ENCODE data around the gene GNRHR. TPM values are rescaled to one million over a fixed set of nuclear protein-coding genes. Genes with fewer than 3 reads are reported as not detected.
"Not testable (repeated sequence)": the region's sequence is repeated elsewhere in the genome, so short reads cannot be mapped to it uniquely, and the experiment has no call there.

The GNRHR gene
- total and polyA plus RNA-seq, 2 donors, result not detected

GRCh38 chr4:67750691-67751090 lies 3.5 kb downstream of the GNRHR start:
- no peak for DNase-seq (ENCODE audit: extremely low spot score)
- Histone ChIP-seq H3K27ac (ENCODE audit: low read depth) (no peak overlapping the region), H3K4me1 (ENCODE audit: insufficient read depth) (no peaks in the 10 kb centered on the region), H3K4me3 (ENCODE audit: low read depth, low read length) (no peak overlapping the region), H3K36me3 (ENCODE audit: insufficient read depth) (no peaks in the 10 kb centered on the region)
- 84% methylated on average over 4 of the region's 4 CpGs for WGBS

GRCh38 chr4:67749286-67749685 lies 4.9 kb downstream of the GNRHR start:
- H3K27ac ChIP-seq (ENCODE audit: low read depth), result no peak overlapping the region
- no peaks in the 10 kb centered on the region for H3K36me3 ChIP-seq (ENCODE audit: insufficient read depth)
- no peak overlapping the region for H3K4me3 ChIP-seq (ENCODE audit: low read depth, low read length)
- H3K4me1 ChIP-seq (ENCODE audit: insufficient read depth), result no peaks in the 10 kb centered on the region
- WGBS, result 65% methylated on average over 3 of the region's 3 CpGs
- no peak for DNase-seq (ENCODE audit: extremely low spot score)

DNA sequence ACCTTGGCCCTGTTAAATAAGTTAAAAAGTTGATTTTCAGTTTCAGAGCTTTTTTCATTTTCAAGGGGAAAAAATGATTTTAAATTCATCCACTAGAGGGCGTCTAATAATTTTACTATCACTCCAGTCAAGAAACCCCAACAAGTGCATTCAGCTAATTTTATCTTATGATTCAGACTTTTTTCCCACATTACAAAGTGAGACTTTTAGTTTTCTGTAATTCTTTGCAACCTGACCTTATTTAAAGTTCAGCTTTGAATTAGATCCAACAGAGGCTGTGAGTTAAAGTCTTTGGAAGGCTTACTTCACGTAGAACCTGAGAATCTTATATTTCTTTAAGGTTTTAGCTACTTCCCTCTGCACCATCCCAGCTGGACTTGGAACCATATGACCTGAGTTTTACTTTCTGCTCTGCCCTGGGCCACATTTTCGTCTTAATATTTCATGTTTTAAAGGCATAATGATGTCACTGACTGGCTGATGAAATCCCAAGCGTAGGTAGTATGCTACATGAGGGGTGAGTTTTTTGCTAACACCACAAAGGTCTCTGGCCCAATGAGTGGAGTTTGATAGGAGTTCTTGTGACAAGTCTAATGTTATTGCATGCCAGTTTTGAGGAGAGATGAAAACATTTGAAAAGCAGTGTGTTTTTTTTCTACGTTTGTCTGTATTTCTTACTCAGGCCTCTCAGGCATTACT lies 7.2 kb downstream of the GNRHR start:
- H3K27ac ChIP-seq (ENCODE audit: low read depth), result no peak overlapping the region
- H3K4me1 ChIP-seq (ENCODE audit: insufficient read depth), result no peaks in the 10 kb centered on the region
- DNase-seq (ENCODE audit: extremely low spot score), result no peak
- H3K36me3 ChIP-seq (ENCODE audit: insufficient read depth), result no peaks in the 10 kb centered on the region
- 62% methylated on average over 5 of the region's 5 CpGs for WGBS
- no peak overlapping the region for H3K4me3 ChIP-seq (ENCODE audit: low read depth, low read length)

- Histone ChIP-seq H3K36me3 (ENCODE audit: insufficient read depth) (no peaks in the 10 kb centered on the region), H3K27ac (ENCODE audit: low read depth) (no peak overlapping the region), H3K4me3 (ENCODE audit: low read depth, low read length) (no peak overlapping the region), H3K4me1 (ENCODE audit: insufficient read depth) (no peaks in the 10 kb centered on the region)
- no peak for DNase-seq (ENCODE audit: extremely low spot score)
- 75% methylated on average over 4 of the region's 4 CpGs for WGBS
These were observed 9.5 kb downstream of the GNRHR start for GRCh38 chr4:67744561-67745283.

GRCh38 chr4:67743194-67743593 lies 11.0 kb downstream of the GNRHR start:
- Histone ChIP-seq H3K27ac (ENCODE audit: low read depth) (no peak overlapping the region), H3K4me3 (ENCODE audit: low read depth, low read length) (no peak overlapping the region), H3K36me3 (ENCODE audit: insufficient read depth) (no peaks in the 10 kb centered on the region), H3K4me1 (ENCODE audit: insufficient read depth) (no peaks in the 10 kb centered on the region)
- WGBS, result 95% methylated on average over 3 of the region's 3 CpGs
- DNase-seq (ENCODE audit: extremely low spot score), result no peak

DNA sequence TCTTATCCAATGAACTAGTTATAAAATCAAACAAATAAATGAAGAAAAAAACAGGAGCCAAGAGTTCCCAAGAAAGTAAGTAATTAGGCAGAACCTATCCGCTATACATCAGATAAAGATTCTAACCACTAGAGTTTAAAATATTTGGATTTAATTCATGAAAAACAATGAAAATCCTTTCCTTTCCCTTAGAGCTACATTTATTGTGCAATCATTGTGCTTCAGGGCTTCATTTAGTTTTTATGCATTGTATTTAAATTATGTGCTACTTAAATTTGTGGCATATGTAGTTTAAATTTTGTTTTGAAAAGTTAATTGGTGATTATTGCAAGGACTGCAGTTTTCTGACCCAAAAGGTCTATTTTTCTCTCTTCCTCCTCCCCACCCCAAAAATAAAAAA lies 17.9 kb downstream of the GNRHR start:
- Histone ChIP-seq H3K4me1 (ENCODE audit: insufficient read depth) (no peaks in the 10 kb centered on the region), H3K4me3 (ENCODE audit: low read depth, low read length) (no peak overlapping the region), H3K27ac (ENCODE audit: low read depth) (no peak overlapping the region), H3K36me3 (ENCODE audit: insufficient read depth) (no peaks in the 10 kb centered on the region)
- 95% methylated on average over 1 of the region's 1 CpG for WGBS
- DNase-seq (ENCODE audit: extremely low spot score), result no peak

DNA sequence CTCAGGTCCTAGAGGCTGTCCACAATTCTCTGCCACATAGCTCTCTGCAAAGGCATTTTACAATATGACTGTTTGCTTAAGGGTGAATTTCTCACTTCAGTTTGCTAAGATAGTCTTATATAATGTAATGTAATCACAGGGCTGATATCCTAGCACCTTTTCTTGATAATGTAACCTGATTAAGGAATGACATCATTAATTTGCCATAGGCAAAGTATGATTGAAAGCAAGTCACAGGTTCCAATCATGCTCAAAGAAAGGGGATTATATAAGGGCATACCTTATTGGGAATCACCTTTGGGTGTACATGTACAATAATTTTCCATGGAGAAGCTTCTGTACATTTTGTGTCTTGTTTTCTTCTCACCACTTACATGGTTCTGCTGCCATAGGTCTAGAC lies 18.9 kb downstream of the GNRHR start:
- Histone ChIP-seq H3K4me3 (ENCODE audit: low read depth, low read length) (no peak overlapping the region), H3K27ac (ENCODE audit: low read depth) (peak overlapping the region; percentile 10), H3K36me3 (ENCODE audit: insufficient read depth) (no peaks in the 10 kb centered on the region), H3K4me1 (ENCODE audit: insufficient read depth) (no peaks in the 10 kb centered on the region)
- no peak for DNase-seq (ENCODE audit: extremely low spot score)

DNA sequence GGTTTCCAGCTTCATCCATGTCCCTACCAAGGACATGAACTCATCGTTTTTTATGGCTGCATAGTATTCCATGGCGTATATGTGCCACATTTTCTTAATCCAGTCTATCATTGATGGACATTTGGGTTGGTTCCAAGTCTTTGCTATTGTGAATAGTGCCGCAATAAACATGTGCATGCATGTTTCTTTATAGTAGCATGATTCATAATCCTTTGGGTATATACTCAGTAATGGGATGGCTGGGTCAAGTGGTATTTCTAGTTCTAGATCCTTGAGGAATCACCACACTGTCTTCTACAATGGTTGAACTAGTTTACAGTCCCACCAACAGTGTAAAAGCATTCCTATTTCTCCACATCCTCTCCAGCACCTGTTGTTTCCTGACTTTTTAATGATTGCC lies 23.7 kb downstream of the GNRHR start:
- not testable (repeated sequence) for DNase-seq (ENCODE audit: extremely low spot score); H3K4me1 ChIP-seq (ENCODE audit: insufficient read depth); H3K4me3 ChIP-seq (ENCODE audit: low read depth, low read length); H3K27ac ChIP-seq (ENCODE audit: low read depth); H3K36me3 ChIP-seq (ENCODE audit: insufficient read depth)
- WGBS, result 98% methylated on average over 3 of the region's 3 CpGs

GRCh38 chr4:67727124-67727850 lies 26.9 kb downstream of the GNRHR start:
- H3K36me3 ChIP-seq (ENCODE audit: insufficient read depth), result peaks cover 2% of the 10 kb centered on the region
- WGBS, result 64% methylated on average over 4 of the region's 4 CpGs
- no peak overlapping the region for H3K4me3 ChIP-seq (ENCODE audit: low read depth, low read length)
- H3K27ac ChIP-seq (ENCODE audit: low read depth), result no peak overlapping the region
- no peaks in the 10 kb centered on the region for H3K4me1 ChIP-seq (ENCODE audit: insufficient read depth)
- DNase-seq (ENCODE audit: extremely low spot score), result no peak

DNA sequence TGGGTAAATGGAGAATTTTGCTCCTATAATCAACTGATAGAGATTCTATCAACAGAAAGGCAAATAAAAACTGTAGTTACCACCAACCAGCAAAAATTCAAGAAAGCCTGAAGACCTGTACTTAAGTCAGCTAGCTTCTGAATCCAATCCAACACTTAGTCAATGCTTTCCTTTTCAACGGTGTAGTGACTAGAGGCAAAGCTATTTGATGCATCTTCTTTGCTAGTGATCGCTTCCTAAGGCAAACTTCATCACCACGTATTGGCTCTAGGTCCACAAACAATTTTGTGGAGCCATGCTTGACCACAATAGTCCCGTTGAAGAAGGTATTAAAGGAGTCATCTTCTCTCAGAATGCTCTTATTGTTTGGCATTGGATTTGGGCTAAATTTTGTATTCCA lies 28.2 kb downstream of the GNRHR start:
- WGBS, result 89% methylated on average over 4 of the region's 4 CpGs

GRCh38 chr4:67725132-67725531 lies 29.1 kb downstream of the GNRHR start:
- no peak for DNase-seq (ENCODE audit: extremely low spot score)
- Histone ChIP-seq H3K36me3 (ENCODE audit: insufficient read depth) (peaks cover 2% of the 10 kb centered on the region), H3K4me1 (ENCODE audit: insufficient read depth) (no peaks in the 10 kb centered on the region), H3K27ac (ENCODE audit: low read depth) (no peak overlapping the region), H3K4me3 (ENCODE audit: low read depth, low read length) (no peak overlapping the region)
- WGBS, result 88% methylated on average over 1 of the region's 1 CpG

More for the DNA sequence above, 28.2 kb downstream of the GNRHR start:
- Histone ChIP-seq H3K4me3 (ENCODE audit: low read depth, low read length) (no peak overlapping the region), H3K27ac (ENCODE audit: low read depth) (no peak overlapping the region), H3K36me3 (ENCODE audit: insufficient read depth) (peaks cover 2% of the 10 kb centered on the region), H3K4me1 (ENCODE audit: insufficient read depth) (no peaks in the 10 kb centered on the region)
- no peak for DNase-seq (ENCODE audit: extremely low spot score)

- no peak for DNase-seq (ENCODE audit: extremely low spot score)
- H3K27ac ChIP-seq (ENCODE audit: low read depth), result no peak overlapping the region
- H3K4me1 ChIP-seq (ENCODE audit: insufficient read depth), result no peaks in the 10 kb centered on the region
- H3K36me3 ChIP-seq (ENCODE audit: insufficient read depth), result peaks cover 2% of the 10 kb centered on the region
- WGBS, result 83% methylated on average over 10 of the region's 10 CpGs
- no peak overlapping the region for H3K4me3 ChIP-seq (ENCODE audit: low read depth, low read length)
These were observed 30.2 kb downstream of the GNRHR start for GRCh38 chr4:67723949-67724348.

- 91% methylated on average over 5 of the region's 5 CpGs for WGBS
- no peak for DNase-seq (ENCODE audit: extremely low spot score)
- no peaks in the 10 kb centered on the region for H3K4me1 ChIP-seq (ENCODE audit: insufficient read depth)
- H3K36me3 ChIP-seq (ENCODE audit: insufficient read depth), result peaks cover 2% of the 10 kb centered on the region
- H3K27ac ChIP-seq (ENCODE audit: low read depth), result no peak overlapping the region
- H3K4me3 ChIP-seq (ENCODE audit: low read depth, low read length), result no peak overlapping the region
These were observed 30.8 kb downstream of the GNRHR start for GRCh38 chr4:67723341-67723740.

Data from urinary bladder (tissue), 4 donors.